ENCODE results near the gene KCNK15.

DNA sequence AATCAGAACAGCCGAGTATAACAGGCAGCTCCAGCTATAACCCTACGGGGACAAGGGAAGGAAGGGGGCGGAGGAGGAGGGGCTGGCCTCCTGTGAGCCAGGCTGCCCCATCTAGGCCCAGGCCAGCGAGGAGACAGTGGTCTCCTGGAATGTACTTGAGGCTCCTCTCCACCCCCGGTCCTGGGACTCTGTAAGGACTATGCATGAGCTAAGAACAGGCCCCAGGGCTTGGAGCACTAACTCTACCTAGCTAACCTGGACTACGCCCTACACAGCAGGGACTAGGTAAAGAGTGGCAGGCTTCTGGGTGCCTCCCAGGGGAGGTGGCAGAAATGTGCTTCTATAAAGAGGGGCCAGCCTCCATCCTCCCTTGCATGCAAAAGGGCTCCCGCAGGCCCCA lies 8.9 kb downstream of the KCNK15 start:
- TF ChIP-seq, protein P1, sequence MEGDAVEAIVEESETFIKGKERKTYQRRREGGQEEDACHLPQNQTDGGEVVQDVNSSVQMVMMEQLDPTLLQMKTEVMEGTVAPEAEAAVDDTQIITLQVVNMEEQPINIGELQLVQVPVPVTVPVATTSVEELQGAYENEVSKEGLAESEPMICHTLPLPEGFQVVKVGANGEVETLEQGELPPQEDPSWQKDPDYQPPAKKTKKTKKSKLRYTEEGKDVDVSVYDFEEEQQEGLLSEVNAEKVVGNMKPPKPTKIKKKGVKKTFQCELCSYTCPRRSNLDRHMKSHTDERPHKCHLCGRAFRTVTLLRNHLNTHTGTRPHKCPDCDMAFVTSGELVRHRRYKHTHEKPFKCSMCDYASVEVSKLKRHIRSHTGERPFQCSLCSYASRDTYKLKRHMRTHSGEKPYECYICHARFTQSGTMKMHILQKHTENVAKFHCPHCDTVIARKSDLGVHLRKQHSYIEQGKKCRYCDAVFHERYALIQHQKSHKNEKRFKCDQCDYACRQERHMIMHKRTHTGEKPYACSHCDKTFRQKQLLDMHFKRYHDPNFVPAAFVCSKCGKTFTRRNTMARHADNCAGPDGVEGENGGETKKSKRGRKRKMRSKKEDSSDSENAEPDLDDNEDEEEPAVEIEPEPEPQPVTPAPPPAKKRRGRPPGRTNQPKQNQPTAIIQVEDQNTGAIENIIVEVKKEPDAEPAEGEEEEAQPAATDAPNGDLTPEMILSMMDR (IDR thresholded peaks at IDR 0.05), result no peak
- TF ChIP-seq ZFX (IDR thresholded peaks at IDR 0.05; ENCODE audit: borderline replicate concordance), result no peak
